Measurements from ENCODE around the gene LENEP.
A peak's percentile ranks its signal among the peaks of the same experiment; 100 is the strongest.

The LENEP gene

GRCh38 chr1:154999571-155000410 lies 6.4 kb downstream of the LENEP start:
- DNase-seq, result peak; percentile 40

- no peak for DNase-seq
Measured at GRCh38 chr1:155000411-155000725, 7.0 kb downstream of the LENEP start.

DNA sequence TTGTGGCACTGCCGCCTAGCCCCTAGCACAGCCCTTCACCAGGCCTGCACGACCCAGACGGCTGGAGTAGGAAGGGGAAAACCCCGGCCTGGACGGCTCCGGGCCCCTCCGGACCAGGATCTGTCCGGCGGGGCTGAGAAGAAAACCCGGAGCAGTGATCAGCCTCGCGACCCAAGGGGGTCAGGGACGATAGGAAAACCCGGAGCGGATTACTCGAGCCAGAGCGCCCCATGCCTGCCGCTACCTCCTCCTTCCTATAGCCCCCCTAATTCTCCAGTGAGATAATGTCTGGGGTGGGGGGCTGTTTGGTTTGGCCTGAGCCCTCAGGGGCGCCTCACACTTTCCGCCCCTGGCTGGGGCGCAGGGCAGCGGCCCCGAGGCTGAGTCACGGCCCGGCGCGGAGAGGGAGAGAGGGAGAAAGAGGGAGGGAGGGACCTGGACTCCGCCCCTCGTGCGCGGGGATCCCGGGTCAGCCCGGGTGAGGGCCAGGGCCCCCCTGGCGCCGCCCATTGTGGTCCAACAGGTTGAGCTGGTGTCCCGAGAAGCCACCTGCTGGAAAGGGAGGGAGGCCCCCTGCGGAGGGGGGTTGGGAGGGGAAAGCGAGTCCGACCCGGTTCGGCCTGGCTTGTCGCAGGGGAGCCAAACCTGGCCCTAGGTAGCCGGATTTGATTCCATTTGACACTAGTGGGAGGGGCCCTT lies 7.5 kb downstream of the LENEP start:
- peak; percentile 73 for DNase-seq

DNA sequence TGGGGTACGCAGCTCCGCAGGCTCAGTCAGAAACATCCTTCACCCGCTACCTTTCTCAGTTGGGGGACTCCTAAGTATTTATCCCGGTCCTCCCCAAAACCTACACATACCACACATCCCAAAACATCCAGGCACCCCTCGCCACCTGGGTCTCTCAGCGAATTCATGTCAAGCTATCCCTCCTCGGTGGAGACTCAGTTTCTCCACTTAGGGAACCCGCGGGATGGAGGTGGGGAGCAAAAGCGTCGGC lies 8.0 kb downstream of the LENEP start:
- no peak for DNase-seq

DNA sequence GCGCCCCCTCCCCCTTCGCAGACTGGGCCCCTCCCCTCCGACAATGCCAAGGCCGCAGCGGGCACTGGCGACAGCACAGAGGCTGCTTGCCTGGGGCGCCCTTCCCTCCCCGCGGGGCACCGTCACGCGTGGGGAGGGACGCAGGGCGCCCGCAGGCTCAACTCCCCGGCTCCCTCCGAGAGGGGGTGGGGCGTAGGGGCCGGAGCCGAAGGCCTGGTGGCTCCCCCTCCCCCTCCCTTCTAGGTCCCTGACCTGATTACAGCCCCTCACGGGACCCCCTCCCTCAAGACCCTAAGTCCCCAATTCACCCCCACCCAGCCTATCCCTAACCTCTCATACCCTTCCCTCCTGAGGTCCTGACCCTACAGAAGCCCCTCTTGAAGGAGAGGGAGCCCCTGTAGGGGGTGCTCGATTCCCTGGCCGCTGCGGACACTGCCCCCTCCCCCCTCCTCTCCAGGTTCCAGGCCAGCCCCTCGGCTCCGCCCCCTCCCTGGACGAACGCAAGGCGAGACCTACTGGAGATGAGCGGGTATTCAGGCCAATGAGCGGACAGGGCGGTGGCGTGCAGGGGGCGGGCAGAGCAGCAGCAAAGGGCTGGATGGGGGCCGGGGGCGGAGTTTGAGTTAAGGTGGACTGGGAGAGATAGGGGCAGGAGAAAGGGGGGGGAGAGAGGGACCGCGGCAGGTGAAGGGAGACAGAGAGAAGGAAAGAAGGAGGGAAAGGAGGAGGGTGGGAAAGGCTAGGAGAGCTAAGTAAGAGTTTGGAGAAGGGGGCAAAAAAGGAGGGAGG lies 8.5 kb downstream of the LENEP start:
- DNase-seq, result peak; percentile 96

DNA sequence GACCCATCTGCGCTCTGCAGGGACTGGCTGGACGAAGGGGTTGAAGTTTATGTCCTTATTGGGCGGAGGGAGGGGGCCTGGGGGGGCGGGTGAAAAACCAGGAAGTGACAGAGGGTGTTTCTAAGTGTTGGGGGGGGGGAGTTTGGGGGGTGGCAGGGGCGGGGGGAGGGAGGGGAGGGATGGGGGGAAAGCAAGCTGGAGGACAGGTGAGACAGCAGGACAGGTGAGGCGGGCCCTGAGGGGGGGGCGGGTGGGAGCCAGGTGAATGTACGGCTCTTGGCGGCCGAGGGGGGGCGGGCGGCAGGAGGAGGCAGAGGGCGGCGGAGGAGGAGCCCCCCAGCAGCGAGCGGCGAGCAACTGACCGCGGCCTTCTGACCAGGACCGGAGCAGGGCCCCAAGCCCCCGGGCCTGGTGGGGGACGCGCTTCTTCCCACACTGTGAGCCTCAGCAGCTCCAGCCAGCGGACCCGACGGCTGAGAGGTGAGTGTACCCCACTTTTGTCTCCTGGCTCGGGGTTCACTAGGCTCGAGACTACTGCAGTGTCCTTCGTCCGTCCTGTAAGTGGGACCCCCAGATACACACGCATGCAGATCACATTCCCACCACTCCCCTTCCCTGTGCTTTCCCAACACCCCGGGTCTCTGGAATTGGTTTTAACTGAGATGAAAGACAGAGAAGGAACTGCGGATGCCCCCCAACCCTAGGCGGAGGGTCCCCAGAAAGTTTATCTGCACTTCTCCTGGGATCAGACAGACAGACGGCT lies 9.3 kb downstream of the LENEP start, which contains the start of gene ZBTB7B:
Gene ZBTB7B (plus strand): TSS at position 339 of the 763 bp plus-strand sequence. CDS start 11,859 bp downstream, outside the sequence.
- no peak for DNase-seq

- DNase-seq, result no peak
Measured at GRCh38 chr1:155003227-155003765, 9.9 kb downstream of the LENEP start.

DNA sequence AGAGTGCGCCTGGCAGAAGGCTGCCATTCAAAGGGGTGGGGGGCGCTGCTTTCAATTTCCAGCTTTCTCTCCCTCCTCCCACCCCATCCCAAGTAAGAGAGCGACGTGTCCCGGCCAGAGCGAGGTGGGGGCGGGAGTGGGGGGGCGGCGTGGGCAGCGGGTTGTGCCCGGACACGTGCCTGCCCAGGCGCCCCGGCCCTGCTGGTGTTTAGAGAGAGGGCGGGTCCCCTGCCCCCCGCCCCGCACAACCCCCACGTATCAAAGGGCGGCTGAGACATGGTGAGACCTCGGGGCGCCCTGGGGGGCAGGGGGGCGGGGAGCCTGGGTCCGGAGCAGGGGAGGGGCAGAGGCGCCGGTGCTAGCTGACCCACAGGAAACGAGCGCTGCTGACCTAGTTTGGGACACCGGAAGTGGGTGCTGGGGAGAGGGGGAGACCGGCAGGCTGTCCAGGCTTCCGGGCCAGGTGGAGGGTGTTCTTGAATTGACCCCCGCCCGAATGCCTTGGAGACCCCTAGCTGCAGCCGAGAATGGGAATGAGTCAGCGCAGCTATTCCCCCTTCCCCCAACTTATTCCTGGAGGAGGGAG lies 10.5 kb downstream of the LENEP start:
- DNase-seq, result no peak

DNA sequence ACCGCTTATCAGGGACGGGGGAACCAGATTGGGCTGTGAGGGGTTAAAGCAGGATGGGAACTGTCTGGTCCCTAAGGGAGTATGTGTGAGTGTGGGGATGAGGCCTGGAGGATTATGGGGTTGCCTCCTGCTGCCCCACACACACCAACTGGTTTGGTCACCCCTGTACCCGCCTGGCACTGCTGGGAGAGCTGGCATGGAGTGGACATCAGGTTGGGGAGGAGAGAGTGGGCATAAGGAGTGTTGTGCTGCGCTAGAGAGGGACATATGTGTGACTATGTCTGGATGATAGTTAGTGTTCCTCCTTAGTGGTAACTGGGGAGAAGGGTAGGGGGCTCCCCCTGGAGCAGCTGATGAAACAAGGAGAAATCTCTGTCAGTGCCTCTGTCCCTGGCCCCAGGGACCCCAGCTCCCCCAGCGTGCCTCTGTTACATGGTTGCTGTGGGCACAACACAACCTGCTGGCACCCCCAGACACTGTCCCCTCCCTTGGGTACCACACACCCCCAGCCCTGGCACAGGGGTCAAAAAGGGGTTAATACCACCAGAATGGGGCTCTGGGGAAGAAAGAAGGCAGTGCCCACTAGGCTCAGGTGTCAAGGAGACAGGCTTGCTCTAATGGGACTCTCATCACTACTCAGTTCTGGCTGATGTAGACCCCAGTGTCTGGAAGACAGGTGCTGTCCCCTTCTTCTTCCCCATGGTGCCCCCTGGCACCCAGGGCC lies 11.1 kb downstream of the LENEP start:
- no peak for DNase-seq

- DNase-seq, result no peak
Measured at GRCh38 chr1:155005076-155006011, 12.0 kb downstream of the LENEP start.

- peak; percentile 43 for DNase-seq
Measured at GRCh38 chr1:155006601-155007101, 13.3 kb downstream of the LENEP start.

- DNase-seq, result no peak
Measured at GRCh38 chr1:155007251-155007828, 14.0 kb downstream of the LENEP start.

- DNase-seq, result no peak
Measured at GRCh38 chr1:155008015-155008941, 14.9 kb downstream of the LENEP start.

DNA sequence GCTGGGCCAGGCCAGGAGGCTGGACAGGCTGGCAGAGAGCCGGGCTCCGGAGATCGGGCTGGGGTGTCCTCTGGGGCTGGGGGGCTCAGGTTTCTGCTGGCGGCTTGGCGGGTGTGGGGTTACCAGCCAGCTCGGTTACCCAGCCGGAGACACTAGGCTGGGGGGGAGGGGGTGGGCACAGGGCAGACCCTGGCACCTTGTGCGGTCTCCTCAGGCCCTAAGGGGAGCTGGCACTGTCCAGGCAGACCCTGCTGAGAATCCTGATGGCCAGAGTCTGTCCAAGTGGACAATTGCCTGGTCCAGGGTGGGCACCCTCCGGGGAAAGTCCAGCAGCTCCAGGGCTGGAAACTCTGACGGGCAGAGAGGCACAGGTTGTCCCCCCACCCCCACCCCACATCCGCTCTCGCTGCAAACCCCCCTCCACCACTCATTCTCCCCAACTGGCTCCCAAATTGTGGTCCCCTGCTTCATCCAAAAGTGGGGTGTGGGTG lies 15.9 kb downstream of the LENEP start:
- DNase-seq, result no peak

DNA sequence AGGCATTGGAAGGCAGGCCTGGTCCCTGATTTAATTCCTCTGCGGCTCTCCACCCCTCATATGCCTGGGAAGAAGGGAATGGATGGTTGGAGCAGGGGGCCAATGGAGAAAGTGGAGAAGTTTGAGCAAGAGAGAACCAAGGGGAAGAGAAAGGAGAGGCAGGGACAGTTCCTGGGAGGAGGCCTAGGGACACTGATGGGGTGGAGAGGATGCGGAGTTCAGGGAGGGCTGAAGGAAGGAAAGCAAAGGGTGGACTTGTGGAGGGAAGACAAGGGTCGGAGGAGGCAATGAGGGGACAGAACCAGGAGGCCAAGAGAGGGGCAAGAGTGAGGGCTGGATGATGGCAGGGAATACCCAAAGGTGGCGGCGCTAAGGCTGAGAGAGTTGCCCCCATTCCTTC lies 16.4 kb downstream of the LENEP start:
- no peak for DNase-seq

- DNase-seq, result peak; percentile 36
Measured at GRCh38 chr1:155010211-155010918, 17.0 kb downstream of the LENEP start.

DNA sequence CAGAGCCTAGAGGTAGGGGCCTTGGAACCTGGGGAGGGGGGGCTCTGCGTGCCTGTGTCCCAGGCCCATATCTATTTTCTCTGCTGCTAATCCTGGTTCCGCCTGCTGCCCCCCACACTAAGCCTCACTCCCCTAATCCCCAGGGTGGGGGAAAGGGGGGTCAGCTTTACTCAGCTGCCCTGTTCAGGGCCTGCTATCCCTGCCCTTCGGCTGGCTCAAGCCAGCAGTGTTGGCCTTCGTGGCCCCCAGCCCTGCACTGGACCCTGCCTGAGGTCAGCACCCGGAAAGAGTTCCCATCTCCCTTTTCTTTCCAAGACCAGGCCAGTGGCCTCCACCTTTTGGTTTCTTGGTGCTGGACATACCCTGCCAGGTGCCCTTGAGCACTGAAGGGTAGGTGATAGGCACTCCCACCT lies 17.6 kb downstream of the LENEP start:
- DNase-seq, result no peak
